ENCODE measurements around the gene LRRC8E.

LRRC8E gene

DNA sequence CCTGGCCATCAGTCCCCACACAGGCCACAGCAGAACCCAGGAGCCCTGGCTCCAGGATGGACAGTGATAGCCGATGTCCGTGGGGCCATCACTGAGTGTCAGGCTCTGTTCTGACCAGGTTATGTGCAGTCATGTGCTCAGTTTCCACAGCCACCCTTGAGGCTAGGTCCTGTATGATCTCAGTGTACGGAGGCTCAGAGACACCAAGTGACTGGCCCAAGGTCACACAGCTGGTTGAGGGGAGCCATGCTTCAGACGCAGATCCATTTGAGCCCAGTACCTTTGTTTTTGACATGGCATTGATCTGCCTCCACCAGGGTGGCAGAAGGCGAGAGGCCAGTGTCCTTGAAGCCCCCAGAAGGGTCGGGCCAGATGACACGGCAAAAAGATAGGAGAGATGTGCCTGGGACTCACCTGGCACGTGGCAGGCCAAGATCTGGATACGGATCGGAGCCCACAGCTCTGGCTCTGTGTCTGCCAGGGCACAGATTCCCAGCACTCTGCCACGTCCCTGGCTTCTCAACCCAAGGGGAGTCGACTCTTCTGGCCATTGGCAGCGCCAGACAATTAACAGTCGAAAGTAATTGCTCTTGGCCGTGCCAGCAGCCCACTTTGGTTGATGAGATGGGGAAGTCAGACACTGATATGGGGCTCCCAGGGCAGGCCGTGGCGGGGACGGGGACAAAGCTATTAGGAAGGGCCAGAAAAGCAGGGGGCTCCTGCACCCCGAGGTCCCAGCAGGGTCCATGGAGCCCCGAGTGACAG lies 42.7 kb upstream of the LRRC8E start:
- TF ChIP-seq EZH2 (IDR thresholded peaks at IDR 0.05), result no peak
- no peak for TF ChIP-seq FOXP2 (optimal IDR thresholded peaks at IDR 0.05; ENCODE audit: control extremely low read depth, extremely low read length, insufficient read depth)
- TF ChIP-seq POLR2AphosphoS5 (IDR thresholded peaks at IDR 0.05; ENCODE audit: borderline replicate concordance, low read depth, low read length), result no peak
- Histone ChIP-seq H3K36me3 (ENCODE audit: insufficient read depth, low read length) (no peaks in the 10 kb centered on the region), H3K4me3 (no peak overlapping the region), H3K9me3 (ENCODE audit: low read depth, low read length) (no peaks in the 10 kb centered on the region), H3K9ac (ENCODE audit: insufficient read length) (no peak overlapping the region), H3K27ac (no peak overlapping the region)
- DNase-seq (ENCODE audit: low read depth, low spot score), result no peak

DNA sequence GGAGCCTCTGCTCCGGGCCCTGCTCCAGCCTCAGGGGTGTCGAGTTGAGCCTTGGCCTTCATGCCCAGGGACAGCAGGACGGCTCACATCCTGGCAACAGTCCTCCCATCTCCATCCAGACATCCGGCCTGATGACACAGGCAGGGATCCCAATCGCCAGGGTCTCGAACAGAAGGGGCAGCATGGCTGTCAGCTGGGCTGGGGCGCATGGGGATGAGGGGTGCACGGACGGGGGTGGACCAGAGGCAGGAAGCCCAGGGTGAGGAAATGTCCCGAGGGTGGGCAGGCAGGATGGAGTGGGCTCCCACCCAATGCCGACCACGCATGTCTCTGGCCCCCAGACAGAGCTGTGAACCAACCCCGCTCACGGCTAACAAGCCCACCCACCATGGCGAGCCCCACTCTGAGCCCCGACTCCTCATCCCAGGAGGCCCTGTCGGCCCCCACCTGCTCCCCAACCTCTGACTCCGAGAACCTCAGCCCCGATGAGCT lies 42.1 kb upstream of the LRRC8E start:
- no peak overlapping the region for H3K9ac ChIP-seq (ENCODE audit: insufficient read length)
- TF ChIP-seq POLR2AphosphoS5 (IDR thresholded peaks at IDR 0.05; ENCODE audit: borderline replicate concordance, low read depth, low read length), result no peak
- no peak for TF ChIP-seq FOXP2 (optimal IDR thresholded peaks at IDR 0.05; ENCODE audit: control extremely low read depth, extremely low read length, insufficient read depth)
- no peak for TF ChIP-seq EZH2 (IDR thresholded peaks at IDR 0.05)
- no peak for DNase-seq (ENCODE audit: low read depth, low spot score)

DNA sequence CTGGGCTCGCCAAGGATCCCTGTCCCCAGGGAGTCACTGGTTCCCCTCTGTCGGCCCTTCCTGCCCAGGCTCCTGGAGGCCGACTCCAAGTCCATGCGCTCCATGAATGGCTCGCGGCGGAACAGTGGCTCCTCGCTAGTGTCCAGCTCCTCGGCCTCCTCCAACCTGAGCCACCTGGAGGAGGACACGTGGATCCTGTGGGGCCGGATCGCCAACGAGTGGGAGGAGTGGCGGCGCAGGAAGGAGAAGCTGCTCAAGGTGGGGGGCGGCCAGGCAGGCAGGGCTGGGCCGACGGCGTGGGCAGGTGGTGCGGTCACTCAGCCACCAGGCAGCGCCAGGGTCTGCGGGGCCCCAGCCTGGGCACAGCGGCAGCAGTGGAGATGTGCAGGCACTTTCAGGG lies 40.6 kb upstream of the LRRC8E start:
- no peak for DNase-seq (ENCODE audit: low read depth, low spot score)
- no peak overlapping the region for H3K9ac ChIP-seq (ENCODE audit: insufficient read length)
- TF ChIP-seq EZH2 (IDR thresholded peaks at IDR 0.05), result no peak
- no peaks in the 10 kb centered on the region for H3K36me3 ChIP-seq (ENCODE audit: insufficient read depth, low read length)
- H3K4me3 ChIP-seq, result no peak overlapping the region
- no peaks in the 10 kb centered on the region for H3K9me3 ChIP-seq (ENCODE audit: low read depth, low read length)
- H3K27ac ChIP-seq, result no peak overlapping the region

More for the DNA sequence above, 42.1 kb upstream of the LRRC8E start:
- Histone ChIP-seq H3K27ac (no peak overlapping the region), H3K36me3 (ENCODE audit: insufficient read depth, low read length) (no peaks in the 10 kb centered on the region), H3K4me3 (no peak overlapping the region), H3K9me3 (ENCODE audit: low read depth, low read length) (no peaks in the 10 kb centered on the region)

DNA sequence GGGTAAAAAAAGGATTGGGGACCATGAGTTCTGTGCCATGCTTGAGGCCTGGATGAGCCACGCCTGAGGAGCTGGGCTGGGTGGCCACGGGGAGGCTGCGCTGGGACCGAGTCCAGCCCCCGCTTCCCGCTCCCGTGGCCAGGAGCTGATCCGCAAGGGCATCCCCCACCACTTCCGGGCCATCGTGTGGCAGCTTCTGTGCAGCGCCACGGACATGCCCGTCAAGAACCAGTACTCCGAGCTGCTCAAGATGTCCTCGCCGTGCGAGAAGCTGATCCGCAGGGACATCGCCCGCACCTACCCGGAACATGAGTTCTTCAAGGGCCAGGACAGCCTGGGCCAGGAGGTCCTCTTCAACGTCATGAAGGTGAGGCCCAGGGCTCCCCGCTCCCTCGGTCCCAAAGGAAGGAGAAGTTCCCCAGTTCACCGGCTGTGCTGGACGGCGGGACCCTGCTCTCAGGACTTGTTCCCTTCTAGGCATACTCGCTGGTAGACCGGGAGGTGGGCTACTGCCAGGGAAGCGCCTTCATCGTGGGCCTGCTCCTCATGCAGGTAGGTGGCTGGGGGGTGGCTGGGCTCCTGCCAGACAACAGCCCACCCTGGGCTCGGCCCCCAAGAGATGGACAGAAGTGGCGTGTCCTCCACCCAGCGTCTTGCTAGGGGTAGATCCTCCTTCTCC lies 39.4 kb upstream of the LRRC8E start:
- TF ChIP-seq EZH2 (IDR thresholded peaks at IDR 0.05) (no peak), FOXP2 (optimal IDR thresholded peaks at IDR 0.05; ENCODE audit: control extremely low read depth, extremely low read length, insufficient read depth) (no peak), POLR2AphosphoS5 (IDR thresholded peaks at IDR 0.05; ENCODE audit: borderline replicate concordance, low read depth, low read length) (no peak)
- no peak overlapping the region for H3K4me3 ChIP-seq

DNA sequence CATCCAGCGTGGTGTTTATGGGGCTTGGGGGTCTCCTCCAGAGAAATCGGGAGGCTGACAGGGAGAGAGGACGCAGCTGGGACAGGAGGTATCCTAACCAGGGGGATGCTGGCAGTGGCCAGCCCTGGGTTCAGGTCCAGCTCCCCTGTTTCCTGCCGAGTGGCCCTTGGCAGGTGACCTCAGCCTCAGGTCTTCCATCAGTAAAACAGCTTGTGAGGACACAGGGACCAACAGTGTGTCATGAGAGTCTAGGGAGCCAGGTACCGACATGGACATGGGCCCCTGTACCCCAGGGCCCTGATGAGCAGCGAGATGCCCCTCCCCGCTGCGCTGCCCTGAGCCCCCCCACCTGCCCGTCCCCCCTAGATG lies 38.7 kb upstream of the LRRC8E start:
- DNase-seq (ENCODE audit: low read depth, low spot score), result no peak
- Histone ChIP-seq H3K36me3 (ENCODE audit: insufficient read depth, low read length) (no peaks in the 10 kb centered on the region), H3K9ac (ENCODE audit: insufficient read length) (no peak overlapping the region), H3K27ac (no peak overlapping the region), H3K9me3 (ENCODE audit: low read depth, low read length) (no peaks in the 10 kb centered on the region), H3K4me3 (no peak overlapping the region)
- no peak for TF ChIP-seq FOXP2 (optimal IDR thresholded peaks at IDR 0.05; ENCODE audit: control extremely low read depth, extremely low read length, insufficient read depth)

More for the DNA sequence above, 39.4 kb upstream of the LRRC8E start:
- Histone ChIP-seq H3K27ac (no peak overlapping the region), H3K9ac (ENCODE audit: insufficient read length) (no peak overlapping the region), H3K9me3 (ENCODE audit: low read depth, low read length) (no peaks in the 10 kb centered on the region), H3K36me3 (ENCODE audit: insufficient read depth, low read length) (no peaks in the 10 kb centered on the region)
- DNase-seq (ENCODE audit: low read depth, low spot score), result no peak

DNA sequence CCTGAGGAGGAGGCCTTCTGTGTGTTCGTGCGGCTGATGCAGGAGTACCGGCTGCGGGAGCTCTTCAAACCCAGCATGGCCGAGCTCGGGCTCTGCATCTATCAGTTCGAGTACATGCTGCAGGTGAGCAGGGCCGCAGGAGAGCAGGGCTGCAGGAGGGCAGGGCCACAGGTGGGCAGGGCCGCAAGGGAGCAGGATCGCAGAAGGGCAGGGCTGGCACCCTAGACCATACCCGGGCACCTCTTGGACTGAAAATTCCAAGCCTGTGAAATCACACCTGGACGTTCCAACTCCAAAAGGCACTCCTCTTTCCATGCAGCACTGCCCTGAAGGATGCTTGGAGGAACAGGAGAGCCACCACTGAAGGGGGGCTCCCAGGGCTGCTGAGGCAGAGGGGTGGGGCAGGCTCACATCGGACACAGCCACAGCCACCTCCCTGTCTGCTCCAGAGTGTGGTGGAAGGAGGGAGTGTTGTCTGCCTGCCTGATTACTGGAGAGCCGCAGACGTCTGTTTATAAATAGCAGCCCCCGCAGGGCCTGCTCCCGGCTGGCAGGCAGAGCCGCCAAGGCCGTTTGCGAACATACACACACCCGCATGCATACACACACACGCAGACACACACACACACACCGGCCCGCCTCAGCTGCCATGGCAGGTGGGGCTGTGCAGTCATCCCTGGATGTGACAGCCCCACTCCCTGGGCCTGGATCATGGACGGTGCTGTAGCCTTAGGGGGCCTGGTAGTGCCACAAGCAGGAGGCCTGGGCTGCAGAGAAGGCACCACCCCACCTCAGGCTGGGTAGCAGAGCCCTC lies 38.1 kb upstream of the LRRC8E start:
- Histone ChIP-seq H3K9me3 (ENCODE audit: low read depth, low read length) (no peaks in the 10 kb centered on the region), H3K27ac (no peak overlapping the region), H3K4me3 (no peak overlapping the region), H3K9ac (ENCODE audit: insufficient read length) (no peak overlapping the region), H3K36me3 (ENCODE audit: insufficient read depth, low read length) (no peaks in the 10 kb centered on the region)
- TF ChIP-seq POLR2AphosphoS5 (IDR thresholded peaks at IDR 0.05; ENCODE audit: borderline replicate concordance, low read depth, low read length) (no peak), EZH2 (IDR thresholded peaks at IDR 0.05) (no peak), FOXP2 (optimal IDR thresholded peaks at IDR 0.05; ENCODE audit: control extremely low read depth, extremely low read length, insufficient read depth) (no peak)
- no peak for DNase-seq (ENCODE audit: low read depth, low spot score)

DNA sequence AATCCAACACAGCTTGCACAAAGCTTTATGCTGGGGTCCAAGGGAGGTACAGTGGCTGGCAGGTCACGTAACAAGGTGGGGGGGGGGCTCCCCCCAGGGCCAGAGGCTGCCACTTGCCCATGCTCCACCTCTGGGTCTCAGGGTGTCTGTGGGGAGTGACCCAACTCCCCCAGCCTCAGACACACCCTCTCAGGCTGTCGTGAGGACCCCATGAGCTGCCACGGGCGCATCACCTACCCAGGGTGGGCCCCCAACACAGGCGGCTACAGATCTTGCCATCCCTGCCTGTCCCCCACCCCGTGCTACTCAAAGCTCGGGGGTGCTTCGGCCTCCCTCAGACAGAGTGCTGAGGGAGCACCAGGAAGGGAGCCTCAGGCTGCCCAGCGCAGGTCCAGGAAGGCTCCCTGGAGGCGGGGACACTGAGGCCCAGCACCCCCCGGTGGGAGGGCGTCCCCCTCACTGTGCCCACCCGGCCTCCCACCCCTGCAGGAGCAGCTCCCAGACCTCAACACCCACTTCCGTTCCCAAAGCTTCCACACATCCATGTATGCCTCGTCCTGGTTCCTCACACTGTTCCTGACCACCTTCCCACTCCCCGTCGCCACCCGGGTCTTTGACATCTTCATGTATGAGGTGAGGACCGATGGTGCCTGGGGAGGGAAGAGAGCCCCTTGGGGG lies 37.2 kb upstream of the LRRC8E start:
- no peaks in the 10 kb centered on the region for H3K36me3 ChIP-seq (ENCODE audit: insufficient read depth, low read length)
- no peak for TF ChIP-seq POLR2AphosphoS5 (IDR thresholded peaks at IDR 0.05; ENCODE audit: borderline replicate concordance, low read depth, low read length)
- no peak overlapping the region for H3K27ac ChIP-seq
- DNase-seq (ENCODE audit: low read depth, low spot score), result no peak
- H3K4me3 ChIP-seq, result no peak overlapping the region
- no peaks in the 10 kb centered on the region for H3K9me3 ChIP-seq (ENCODE audit: low read depth, low read length)
- H3K9ac ChIP-seq (ENCODE audit: insufficient read length), result no peak overlapping the region
